Neutrophil (primary cell): ENCODE measurements around the gene GJB2.
A peak's percentile ranks its signal among the peaks of the same experiment; 100 is the strongest.

Source experiments
- H3K27ac ChIP-seq: fragments of 200-600 bp; sonication (generic); 2 replicates; pipeline ENCODE4 v1.5.1; 2016; ENCODE audit warnings: mild to moderate bottlenecking, moderate library complexity
- H3K27me3 ChIP-seq: fragments of 200-600 bp; sonication (generic); 2 replicates; pipeline ENCODE4 v1.6.0; 2016; ENCODE audit warnings: mild to moderate bottlenecking
- H3K36me3 ChIP-seq: fragments of 200-600 bp; sonication (generic); 2 replicates; pipeline ENCODE4 v1.5.1; 2017
- H3K4me1 ChIP-seq, 2 experiments: fragments of 200-600 bp in 1 of 2; sonication (generic) in 1 of 2; 1 replicate in 1 of 2; 2 replicates in 1 of 2; pipeline versions ENCODE4 v1.5.1 to v1.6.1; 2013 to 2016; ENCODE audit warnings: low read depth in 1 of 2, low read length in 1 of 2, mild to moderate bottlenecking in 1 of 2, moderate library complexity in 1 of 2; ENCODE audit not compliant: control insufficient read depth in 1 of 2, insufficient read depth in 1 of 2
- H3K4me3 ChIP-seq, 2 experiments: fragments of 200-600 bp in 1 of 2; sonication (generic) in 1 of 2; 1 replicate in 1 of 2; 2 replicates in 1 of 2; pipeline ENCODE4 v1.5.1; 2013 to 2016; ENCODE audit warnings: low read depth in 1 of 2, low read length in 1 of 2, mild to moderate bottlenecking in 1 of 2, moderate library complexity in 1 of 2
- H3K9me3 ChIP-seq: fragments of 200-600 bp; sonication (generic); 2 replicates; pipeline ENCODE4 v1.5.1; 2016
- TF ChIP-seq, protein P1 (sequence below): fragments of 200-600 bp; sonication (generic); IDR thresholded peaks from 2 replicates; pipeline ENCODE4 v1.5.1; 2016; ENCODE audit warnings: antibody characterized with exemption

The GJB2 gene

DNA sequence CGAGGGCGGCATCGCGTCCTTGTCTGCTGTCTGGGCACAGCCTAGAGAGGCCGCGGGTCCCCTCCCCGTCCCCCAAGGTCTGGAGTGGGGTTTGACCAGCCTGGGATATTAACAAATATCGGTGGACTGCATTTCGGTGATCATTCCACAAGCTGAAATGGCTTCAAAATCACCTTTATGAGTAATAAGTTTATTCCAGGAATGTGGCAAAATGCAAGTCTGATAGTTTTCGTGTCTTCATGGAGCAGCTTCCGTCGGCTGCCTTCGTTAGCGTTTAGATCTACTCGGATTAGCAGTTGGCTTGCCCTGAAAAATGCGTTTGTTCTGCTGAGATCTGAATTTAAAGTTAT lies 30.8 kb downstream of the GJB2 start:
- H3K27me3 ChIP-seq: peaks cover 98% of the 10 kb centered on the region
- no peaks in the 10 kb centered on the region for H3K36me3 ChIP-seq
- H3K4me1 ChIP-seq: peaks cover 2 to 21% of the 10 kb centered on the region in 2 experiments
- no peaks in the 10 kb centered on the region for H3K9me3 ChIP-seq
- TF ChIP-seq, protein P1, sequence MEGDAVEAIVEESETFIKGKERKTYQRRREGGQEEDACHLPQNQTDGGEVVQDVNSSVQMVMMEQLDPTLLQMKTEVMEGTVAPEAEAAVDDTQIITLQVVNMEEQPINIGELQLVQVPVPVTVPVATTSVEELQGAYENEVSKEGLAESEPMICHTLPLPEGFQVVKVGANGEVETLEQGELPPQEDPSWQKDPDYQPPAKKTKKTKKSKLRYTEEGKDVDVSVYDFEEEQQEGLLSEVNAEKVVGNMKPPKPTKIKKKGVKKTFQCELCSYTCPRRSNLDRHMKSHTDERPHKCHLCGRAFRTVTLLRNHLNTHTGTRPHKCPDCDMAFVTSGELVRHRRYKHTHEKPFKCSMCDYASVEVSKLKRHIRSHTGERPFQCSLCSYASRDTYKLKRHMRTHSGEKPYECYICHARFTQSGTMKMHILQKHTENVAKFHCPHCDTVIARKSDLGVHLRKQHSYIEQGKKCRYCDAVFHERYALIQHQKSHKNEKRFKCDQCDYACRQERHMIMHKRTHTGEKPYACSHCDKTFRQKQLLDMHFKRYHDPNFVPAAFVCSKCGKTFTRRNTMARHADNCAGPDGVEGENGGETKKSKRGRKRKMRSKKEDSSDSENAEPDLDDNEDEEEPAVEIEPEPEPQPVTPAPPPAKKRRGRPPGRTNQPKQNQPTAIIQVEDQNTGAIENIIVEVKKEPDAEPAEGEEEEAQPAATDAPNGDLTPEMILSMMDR: no peak
- no peak overlapping the region for H3K4me3 ChIP-seq
- no peak overlapping the region for H3K27ac ChIP-seq

DNA sequence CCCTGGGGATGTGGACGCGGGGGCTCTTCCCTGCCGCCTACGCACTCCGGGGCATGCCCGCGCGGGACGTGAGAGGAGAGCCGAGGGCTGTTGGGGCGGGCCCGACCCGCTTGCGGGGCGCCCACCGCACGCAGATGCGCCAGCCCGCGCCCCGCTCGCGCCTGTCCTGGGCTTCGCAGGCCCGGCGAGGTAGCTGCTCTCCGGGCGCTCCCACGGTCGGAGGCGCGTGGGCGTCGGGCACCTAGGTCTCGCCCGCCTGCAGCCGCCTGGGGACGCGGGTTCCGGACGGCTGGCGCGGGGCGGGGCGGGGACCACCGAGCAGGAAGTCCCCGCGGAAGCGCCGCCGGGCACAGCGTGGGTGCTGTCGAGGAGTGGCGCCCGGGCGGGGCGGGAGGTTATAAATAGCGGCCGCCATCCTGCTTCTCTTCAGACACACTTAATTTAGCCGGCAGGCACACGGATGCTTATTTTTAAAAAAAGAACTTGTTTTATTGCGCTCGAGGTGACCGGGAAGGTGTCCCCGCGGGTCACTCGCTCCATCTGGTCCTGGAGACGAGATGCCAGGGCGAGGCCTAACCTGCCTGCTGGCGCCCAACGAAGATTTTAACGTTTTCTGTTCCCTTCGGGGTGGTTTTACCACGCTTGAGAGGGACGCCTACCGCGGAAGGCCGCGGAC lies 31.3 kb downstream of the GJB2 start:
- Histone ChIP-seq H3K27ac (no peak overlapping the region), H3K4me3 (peak overlapping the region; percentile 20 to 46), H3K9me3 (no peaks in the 10 kb centered on the region), H3K4me1 (peaks cover 2 to 21% of the 10 kb centered on the region in 2 experiments), H3K27me3 (peaks cover 98% of the 10 kb centered on the region), H3K36me3 (no peaks in the 10 kb centered on the region)
- TF ChIP-seq, protein P1: no peak

DNA sequence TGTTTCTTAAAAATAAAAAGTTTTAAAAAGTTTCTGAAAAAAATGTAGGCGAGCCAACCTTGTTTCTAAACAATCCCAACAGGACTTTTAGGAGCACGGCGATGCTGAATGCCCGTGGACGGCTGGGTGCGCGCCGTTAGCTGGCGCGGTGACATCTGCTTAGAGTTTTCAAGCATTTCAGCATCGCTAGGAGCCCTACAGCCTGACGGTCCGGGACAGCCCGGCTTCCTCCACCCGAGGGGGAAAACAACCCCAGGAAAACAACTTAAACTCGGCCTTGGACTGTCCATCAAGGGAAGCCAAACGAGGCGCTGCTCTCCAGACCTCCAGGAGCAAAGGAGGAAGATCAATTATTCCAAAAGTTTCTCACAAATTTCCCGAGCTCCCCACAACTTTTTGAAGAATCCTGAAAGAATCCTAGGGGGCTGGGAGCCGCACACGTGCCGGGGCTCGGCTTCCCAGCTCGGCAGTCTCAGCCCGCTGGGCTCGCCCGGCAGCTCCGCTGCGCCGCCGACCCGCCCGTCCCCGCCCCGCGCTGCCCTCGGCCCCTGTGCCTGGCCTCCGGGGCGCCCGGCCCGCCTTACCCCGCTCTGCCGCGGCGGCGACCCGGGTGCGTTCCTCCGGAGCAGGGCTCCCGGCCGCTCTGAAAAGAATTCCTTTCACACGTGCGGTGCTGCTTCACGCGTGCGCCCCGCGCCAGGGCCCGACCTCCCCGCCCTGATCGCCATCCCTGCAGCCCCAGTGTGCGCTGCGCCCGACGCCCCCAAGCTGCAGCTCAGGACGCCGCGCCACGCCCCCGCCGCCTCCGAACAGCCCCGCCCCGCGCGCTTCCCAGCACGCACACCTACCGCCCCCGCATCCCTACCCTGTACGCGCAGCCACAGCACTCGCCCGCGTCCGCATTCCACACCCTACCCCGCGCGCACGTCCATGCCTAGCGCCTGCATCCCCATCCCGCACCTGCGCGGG lies 32.1 kb downstream of the GJB2 start, which contains the start of gene GJA3:
GJA3 (minus strand) TSS at position 747 of the 969 bp plus-strand sequence. CDS start 17,764 bp downstream, outside the sequence.
- no peaks in the 10 kb centered on the region for H3K9me3 ChIP-seq
- TF ChIP-seq, protein P1: no peak

DNA sequence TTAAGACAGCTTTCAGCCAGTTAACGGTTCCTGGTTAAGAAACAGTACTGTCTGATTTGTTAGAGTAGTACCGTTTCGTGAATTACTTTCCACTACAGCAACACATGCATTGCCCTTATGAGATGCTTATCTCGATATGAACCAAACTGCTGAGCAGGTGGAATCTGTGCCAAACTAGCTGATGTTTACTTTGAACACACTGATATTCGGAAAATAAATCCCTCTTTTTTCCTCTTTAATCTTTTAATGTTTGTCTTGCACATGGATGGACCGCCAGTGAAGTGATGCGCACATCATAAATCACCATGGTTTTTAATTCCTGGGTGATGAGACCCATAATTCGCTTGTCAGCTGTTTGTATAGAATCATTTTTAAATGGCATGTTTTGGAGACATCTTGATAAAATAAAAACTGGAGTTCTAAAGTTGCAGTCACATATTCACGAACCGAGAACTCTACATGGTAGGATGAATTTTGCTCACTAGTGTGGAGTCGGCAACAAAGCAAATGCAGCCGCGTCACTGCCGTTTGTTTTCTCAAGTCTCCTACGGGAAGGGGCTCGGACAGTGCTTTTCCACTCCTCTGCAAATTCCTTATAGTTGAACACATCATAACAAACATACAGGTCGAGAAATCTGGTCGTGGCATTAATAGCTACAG lies 33.0 kb downstream of the GJB2 start:
- TF ChIP-seq, protein P1: no peak
- Histone ChIP-seq H3K4me3 (no peak overlapping the region), H3K9me3 (no peaks in the 10 kb centered on the region), H3K27ac (no peak overlapping the region), H3K27me3 (peaks cover 98% of the 10 kb centered on the region), H3K4me1 (peaks cover 2 to 21% of the 10 kb centered on the region in 2 experiments), H3K36me3 (no peaks in the 10 kb centered on the region)

More for the DNA sequence above, 32.1 kb downstream of the GJB2 start, which contains the start of gene GJA3:
- Histone ChIP-seq H3K4me1 (peaks cover 2 to 21% of the 10 kb centered on the region in 2 experiments), H3K36me3 (no peaks in the 10 kb centered on the region), H3K27ac (no peak within 1 kb of the TSS), H3K27me3 (peaks cover 98% of the 10 kb centered on the region), H3K4me3 (peak within 1 kb of the TSS; percentile 20 to 46)

DNA sequence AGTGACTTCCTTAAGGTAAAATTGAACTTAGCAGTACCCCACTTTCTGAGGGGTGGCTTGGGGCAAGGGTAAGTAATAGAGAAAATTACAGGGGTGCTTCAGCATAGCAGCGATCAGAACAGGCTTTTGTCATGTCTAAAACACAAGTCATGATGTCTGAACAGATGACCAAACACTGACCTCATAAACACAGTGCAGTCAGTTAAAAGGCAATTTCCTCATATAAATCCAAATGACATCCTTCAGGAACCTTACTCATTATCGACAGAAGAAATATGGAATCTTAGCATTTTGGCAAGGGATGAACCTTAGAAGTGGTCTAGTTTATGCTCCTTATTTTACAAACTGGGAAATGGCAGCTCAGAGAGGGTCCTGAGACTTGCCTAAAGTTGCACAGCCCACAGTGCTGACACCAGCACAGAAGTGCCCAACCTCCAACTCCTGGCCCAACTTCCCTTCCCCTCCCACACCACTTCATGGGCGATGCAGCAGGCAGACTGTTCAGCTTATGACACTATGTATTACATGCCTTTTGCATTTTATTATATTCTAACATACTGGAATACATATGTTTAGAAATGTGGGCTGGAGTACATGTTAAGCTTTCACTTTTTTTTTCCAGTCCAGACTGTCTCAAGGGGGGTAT lies 35.5 kb downstream of the GJB2 start:
- H3K36me3 ChIP-seq: no peaks in the 10 kb centered on the region
- H3K9me3 ChIP-seq: no peaks in the 10 kb centered on the region
- H3K4me1 ChIP-seq: peaks cover 2 to 17% of the 10 kb centered on the region in 2 experiments
- H3K27ac ChIP-seq: no peak overlapping the region
- H3K4me3 ChIP-seq: no peak overlapping the region
- peaks cover 95% of the 10 kb centered on the region for H3K27me3 ChIP-seq
- TF ChIP-seq, protein P1: no peak
